SK-N-SH (cell line): ENCODE measurements around the gene NFAT5.

Experiments used
- CTCF ChIP-seq: fragments of 200-600 bp; sonication (generic); IDR thresholded peaks from 2 replicates; pipeline ENCODE4 v1.6.1; 2017; ENCODE audit warnings: antibody characterized with exemption, mild to moderate bottlenecking, moderate library complexity
- ELF1 ChIP-seq: IDR thresholded peaks from 2 replicates; pipeline ENCODE4 v1.4.0; 2012
- EP300 ChIP-seq, 2 experiments: IDR thresholded peaks; 2 replicates each; pipeline versions ENCODE4 v1.4.0 to v1.6.1; 2012; ENCODE audit warnings: borderline replicate concordance in 1 of 2, low read depth in 1 of 2, low read length in 1 of 2
- EZH2phosphoT487 ChIP-seq: fragments of 200-600 bp; sonication (generic); IDR thresholded peaks from 2 replicates; pipeline ENCODE4 v1.6.1; 2017; ENCODE audit warnings: low read depth, mixed run types, mild to moderate bottlenecking, antibody characterized with exemption, moderate library complexity, borderline replicate concordance
- FOXM1 ChIP-seq: IDR thresholded peaks from 2 replicates; pipeline ENCODE4 v1.4.0; 2012; ENCODE audit warnings: low read depth, mild to moderate bottlenecking
- GABPA ChIP-seq: IDR thresholded peaks from 2 replicates; pipeline ENCODE4 v1.4.0; 2012; ENCODE audit warnings: low read depth, mild to moderate bottlenecking
- GATA2 ChIP-seq: sonication (generic); formaldehyde crosslinking; IDR thresholded peaks from 2 replicates; pipeline ENCODE4 v1.5.0; 2020; ENCODE audit warnings: mild to moderate bottlenecking, missing genetic modification reagents
- MAX ChIP-seq: IDR thresholded peaks from 2 replicates; pipeline ENCODE4 v1.4.0; 2012; ENCODE audit warnings: low read depth
- POLR2AphosphoS5 ChIP-seq: IDR thresholded peaks from 2 replicates; pipeline ENCODE4 v1.6.1; 2012; ENCODE audit warnings: low read depth, low read length
- RCOR1 ChIP-seq: fragments of 150-350 bp; IDR thresholded peaks from 2 replicates; pipeline ENCODE4 v1.6.1; 2017; ENCODE audit warnings: antibody characterized with exemption, low read length
- RFX5 ChIP-seq: IDR thresholded peaks from 2 replicates; pipeline ENCODE4 v1.6.1; 2012; ENCODE audit warnings: mild to moderate bottlenecking, improper control_type of control experiment, low read length
- YY1 ChIP-seq: IDR thresholded peaks from 2 replicates; pipeline ENCODE4 v1.4.0; 2012; ENCODE audit warnings: low read depth, mild to moderate bottlenecking
- TF ChIP-seq, protein P1 (sequence below): fragments of 150-350 bp; IDR thresholded peaks from 2 replicates; pipeline ENCODE4 v1.6.1; 2016; ENCODE audit warnings: mild to moderate bottlenecking, low read depth, low read length

DNA sequence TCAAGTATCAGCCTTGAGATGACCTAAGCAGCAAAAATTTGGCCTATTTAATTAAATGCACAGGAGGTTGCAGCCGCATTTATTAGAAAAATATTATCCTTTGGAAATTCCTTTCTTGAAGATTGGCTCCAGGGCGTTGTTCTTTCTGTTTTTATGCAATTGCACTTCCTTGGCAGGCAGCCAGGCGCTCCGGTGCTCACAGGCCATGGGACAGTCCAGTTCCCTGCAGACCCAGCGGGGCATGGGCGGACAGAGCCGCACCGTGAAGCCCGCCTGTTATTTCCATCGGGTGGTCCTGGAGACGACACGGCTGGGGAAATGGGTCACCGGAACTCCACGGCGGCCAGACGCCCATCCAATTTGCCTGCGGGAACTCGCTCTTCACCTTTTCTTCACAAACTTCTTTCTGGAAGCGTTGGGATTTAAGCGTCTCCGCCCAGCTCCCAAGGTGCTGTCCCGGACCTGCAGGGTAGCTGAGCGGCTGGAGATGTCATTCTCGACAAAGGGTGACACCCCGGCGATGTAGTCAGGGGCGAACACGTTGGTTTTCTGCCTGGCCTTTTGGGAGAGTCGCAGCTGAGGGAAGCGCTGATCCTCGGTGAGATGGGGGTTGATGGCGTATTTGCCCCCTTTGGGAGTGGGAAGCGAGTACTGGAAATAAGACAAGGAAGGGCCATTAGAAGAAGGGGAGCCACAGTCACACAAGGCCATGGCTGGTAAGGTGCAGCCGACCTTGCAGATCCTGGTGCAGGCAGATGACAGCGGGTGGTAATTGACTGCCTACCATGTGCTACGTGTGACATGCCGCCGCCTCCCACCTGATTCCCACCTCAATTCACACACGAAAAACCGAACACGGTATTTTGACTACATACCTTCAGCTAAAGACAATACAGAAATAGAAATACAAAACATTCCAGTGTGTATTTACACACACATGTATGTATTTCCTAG, 176.5 kb downstream of the NFAT5 start:
- no peak for TF ChIP-seq GABPA
- no peak for TF ChIP-seq CTCF
- no peak for TF ChIP-seq POLR2AphosphoS5
- no peak for TF ChIP-seq MAX
- TF ChIP-seq YY1, result no peak
- no peak for TF ChIP-seq EP300 (IDR thresholded peaks at IDR 0.05; ENCODE audit: borderline replicate concordance in 1 of 2, low read depth in 1 of 2, low read length in 1 of 2)
- no peak for TF ChIP-seq GATA2 (CRISPR knock-in tag)
- TF ChIP-seq FOXM1, result no peak
- no peak for TF ChIP-seq RFX5
- TF ChIP-seq EZH2phosphoT487, result no peak
- TF ChIP-seq, protein P1, sequence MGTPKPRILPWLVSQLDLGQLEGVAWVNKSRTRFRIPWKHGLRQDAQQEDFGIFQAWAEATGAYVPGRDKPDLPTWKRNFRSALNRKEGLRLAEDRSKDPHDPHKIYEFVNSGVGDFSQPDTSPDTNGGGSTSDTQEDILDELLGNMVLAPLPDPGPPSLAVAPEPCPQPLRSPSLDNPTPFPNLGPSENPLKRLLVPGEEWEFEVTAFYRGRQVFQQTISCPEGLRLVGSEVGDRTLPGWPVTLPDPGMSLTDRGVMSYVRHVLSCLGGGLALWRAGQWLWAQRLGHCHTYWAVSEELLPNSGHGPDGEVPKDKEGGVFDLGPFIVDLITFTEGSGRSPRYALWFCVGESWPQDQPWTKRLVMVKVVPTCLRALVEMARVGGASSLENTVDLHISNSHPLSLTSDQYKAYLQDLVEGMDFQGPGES, result no peak
- no peak for TF ChIP-seq ELF1
- no peak for TF ChIP-seq RCOR1
